Upper lobe of left lung (tissue), 4 donors: ENCODE data around the gene CEACAM5.
A peak's percentile ranks its signal among the peaks of the same experiment; 100 is the strongest.
"Not testable (repeated sequence)": the region's sequence is repeated elsewhere in the genome, so short reads cannot be mapped to it uniquely, and the experiment has no call there.

ENCODE experiments used
- CTCF ChIP-seq, 6 experiments: fragments of 450-650 bp in 4 of 6; fragments of 200-600 bp in 2 of 6; sonication (generic) in 2 of 6; IDR thresholded peaks; one replicate each; pipeline ENCODE4 v1.5.1; 2016 to 2019; ENCODE audit warnings: antibody characterized with exemption in 6 of 6
- EP300 ChIP-seq, 4 donors: sonication (generic); formaldehyde crosslinking; IDR thresholded peaks; one replicate each; pipeline ENCODE4 v1.5.1; 2017; ENCODE audit warnings: antibody characterized with exemption in 4 of 4, control low read depth in 2 of 4
- POLR2AphosphoS5 ChIP-seq, 2 donors: sonication (generic); formaldehyde crosslinking; IDR thresholded peaks; one replicate each; pipeline ENCODE4 v1.5.1; 2017; ENCODE audit warnings: antibody characterized with exemption in 2 of 2

- TF ChIP-seq CTCF, POLR2AphosphoS5 (IDR thresholded peaks at IDR 0.05): not testable (repeated sequence)
- peak in 1 of 4 donors; percentile 54 for TF ChIP-seq EP300 (IDR thresholded peaks at IDR 0.05)
Observed at GRCh38 chr19:41768105-41768504, 59.7 kb downstream of the CEACAM5 start.
